Mesendoderm (in vitro differentiated cells): Measurements from ENCODE around the gene TP73.
"Not testable (repeated sequence)": the region's sequence is repeated elsewhere in the genome, so short reads cannot be mapped to it uniquely, and the experiment has no call there.

Source experiments
- DNase-seq: peaks from one replicate; pipeline ENCODE4 v3.0.0; 2013
- H2AK5ac ChIP-seq: 2 replicates; pipeline ENCODE4 v1.6.1; 2013; ENCODE audit warnings: low read length, inconsistent platforms
- H2BK120ac ChIP-seq: 2 replicates; pipeline ENCODE4 v1.6.1; 2013; ENCODE audit warnings: low read depth, mild to moderate bottlenecking, low read length, moderate library complexity, mixed read lengths
- H2BK15ac ChIP-seq: replicated peaks from 2 replicates; pipeline ENCODE4 v1.6.1; 2013; ENCODE audit warnings: low read depth, mild to moderate bottlenecking, moderate library complexity
- H2BK5ac ChIP-seq: 2 replicates; pipeline ENCODE4 v1.6.1; 2013; ENCODE audit warnings: low read length, inconsistent platforms
- H3K18ac ChIP-seq: 2 replicates; pipeline ENCODE4 v1.6.1; 2013; ENCODE audit warnings: mild to moderate bottlenecking, low read length, mixed read lengths
- H3K23ac ChIP-seq: one replicate; pipeline ENCODE4 v1.6.1; 2013; ENCODE audit warnings: low read length
- H3K27ac ChIP-seq: 2 replicates; pipeline ENCODE4 v1.5.1; 2013; ENCODE audit warnings: low read depth, mild to moderate bottlenecking, inconsistent platforms, low read length, moderate library complexity
- H3K27me3 ChIP-seq: 2 replicates; pipeline ENCODE4 v1.6.1; 2013; ENCODE audit warnings: low read length, control low read depth, mild to moderate bottlenecking, inconsistent platforms; ENCODE audit not compliant: insufficient read depth, poor library complexity
- H3K36me3 ChIP-seq: 2 replicates; pipeline ENCODE4 v1.6.1; 2013; ENCODE audit warnings: low read length, inconsistent platforms; ENCODE audit not compliant: control insufficient read depth, insufficient read depth
- H3K4ac ChIP-seq: one replicate; pipeline ENCODE4 v1.6.1; 2013; ENCODE audit warnings: low read depth, mild to moderate bottlenecking, low read length, moderate library complexity
- H3K4me1 ChIP-seq: 2 replicates; pipeline ENCODE4 v1.6.1; 2013; ENCODE audit warnings: low read depth, low read length, inconsistent platforms; ENCODE audit not compliant: control insufficient read depth
- H3K4me2 ChIP-seq: 2 replicates; pipeline ENCODE4 v1.6.1; 2013; ENCODE audit warnings: low read length
- H3K4me3 ChIP-seq: 2 replicates; pipeline ENCODE4 v1.5.1; 2013; ENCODE audit warnings: mild to moderate bottlenecking, low read length
- H3K56ac ChIP-seq: one replicate; pipeline ENCODE4 v1.6.1; 2013; ENCODE audit warnings: low read length
- H3K79me1 ChIP-seq: 2 replicates; pipeline ENCODE4 v1.6.1; 2013; ENCODE audit warnings: low read length, inconsistent platforms
- H3K79me2 ChIP-seq: 2 replicates; pipeline ENCODE4 v1.6.1; 2013; ENCODE audit warnings: mild to moderate bottlenecking, low read length; ENCODE audit not compliant: control insufficient read depth, insufficient read depth
- H3K9ac ChIP-seq: 2 replicates; pipeline ENCODE4 v1.6.1; 2013; ENCODE audit warnings: low read length, inconsistent platforms
- H4K5ac ChIP-seq: one replicate; pipeline ENCODE4 v1.6.1; 2013; ENCODE audit warnings: low read length
- H4K8ac ChIP-seq: one replicate; pipeline ENCODE4 v1.6.1; 2013; ENCODE audit warnings: low read depth, mild to moderate bottlenecking, control low read depth, low read length, moderate library complexity
- WGBS: extraction: QIAGEN DNeasy Blood & Tissue Kit; methylation state at CpG from one replicate; pipeline ENCODE4 v1.1.7; 2013; ENCODE audit warnings: low lambda C conversion rate, missing lambda C conversion rate; ENCODE audit not compliant: insufficient coverage; ENCODE audit errors: extremely low coverage; 5-methylcytosine and 5-hydroxymethylcytosine counted together

TP73 gene

DNA sequence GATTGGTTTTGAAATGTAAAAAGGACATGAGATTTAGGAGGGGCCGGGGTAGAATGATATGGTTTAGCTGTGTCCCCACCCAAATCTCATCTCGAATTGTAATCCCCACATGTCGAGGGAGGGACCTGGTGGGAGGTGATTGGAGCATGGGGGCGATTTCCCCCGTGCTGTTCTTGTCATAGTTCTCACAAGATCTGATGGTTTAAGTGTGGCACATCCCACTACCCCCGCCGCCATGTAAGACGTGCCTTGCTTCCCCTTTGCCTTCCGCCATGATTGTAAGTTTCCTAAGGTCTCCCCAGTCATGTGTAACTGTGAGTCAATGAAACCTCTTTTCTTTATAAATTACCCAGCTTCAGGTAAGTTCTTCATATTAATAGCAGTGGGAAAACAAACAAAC, 30.2 kb upstream of the TP73 start:
- H4K5ac ChIP-seq, result not testable (repeated sequence)

DNA sequence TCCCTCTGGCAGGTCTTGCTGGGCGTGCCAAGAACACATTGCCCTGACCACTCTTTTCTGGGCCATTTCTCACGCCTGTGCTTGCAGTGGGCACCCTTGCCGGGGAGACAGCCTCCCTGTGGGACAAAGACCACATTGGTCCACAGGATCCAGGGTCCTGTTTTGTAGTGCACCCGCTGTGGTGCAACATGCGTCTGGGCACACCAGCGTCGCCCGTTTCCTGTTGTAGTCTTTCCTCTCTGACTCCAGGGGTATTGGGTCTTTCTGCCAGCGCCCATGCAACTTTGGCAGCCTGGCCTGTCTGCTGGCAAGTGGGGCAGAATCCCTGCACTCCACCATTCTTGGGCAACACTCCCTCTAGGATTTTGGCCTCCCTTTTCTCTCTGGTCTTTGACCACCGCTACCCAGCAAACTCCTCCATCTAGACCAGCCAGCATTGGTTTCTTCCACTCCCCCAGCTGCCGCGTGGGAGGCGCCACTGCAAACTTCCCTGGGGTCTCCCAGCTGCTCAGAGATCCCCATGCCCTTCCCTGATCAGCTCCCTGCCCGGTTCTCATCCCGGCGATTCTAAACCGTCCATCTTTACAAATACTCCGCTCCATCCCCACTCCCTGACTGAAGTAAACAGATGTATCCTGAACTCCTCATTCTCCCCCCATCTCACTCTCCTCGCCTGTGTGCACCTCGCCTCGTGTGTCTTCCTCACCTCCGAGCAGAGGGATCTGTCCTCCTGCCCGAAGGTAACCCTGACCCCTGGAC, 28.7 kb upstream of the TP73 start:
- H3K23ac ChIP-seq, result no peak overlapping the region
- H2BK120ac ChIP-seq, result no peak overlapping the region
- peaks cover 6% of the 10 kb centered on the region for H3K4me1 ChIP-seq
- H3K4me3 ChIP-seq, result peak overlapping the region; percentile 83
- peak; percentile 11 for DNase-seq
- H4K8ac ChIP-seq, result no peak overlapping the region
- H3K36me3 ChIP-seq, result no peaks in the 10 kb centered on the region
- no peak overlapping the region for H3K4ac ChIP-seq
- H2BK15ac ChIP-seq, result no peak overlapping the region
- no peak overlapping the region for H2BK5ac ChIP-seq
- H3K27me3 ChIP-seq, result no peaks in the 10 kb centered on the region
- H4K5ac ChIP-seq, result no peak overlapping the region
- H3K79me1 ChIP-seq, result peaks cover 3% of the 10 kb centered on the region
- peak overlapping the region; percentile 84 for H3K9ac ChIP-seq
- no peak overlapping the region for H3K27ac ChIP-seq
- no CpG with 5 or more reads among the region's 23 CpGs for WGBS
- H3K18ac ChIP-seq, result no peak overlapping the region
- H3K56ac ChIP-seq, result peak overlapping the region; percentile 91
- peak overlapping the region; percentile 96 for H3K4me2 ChIP-seq
- H2AK5ac ChIP-seq, result no peak overlapping the region
- no peaks in the 10 kb centered on the region for H3K79me2 ChIP-seq

More for the DNA sequence above, 30.2 kb upstream of the TP73 start:
- not testable (repeated sequence) for H3K4me1 ChIP-seq, H3K56ac ChIP-seq, H3K9ac ChIP-seq, H3K27me3 ChIP-seq, DNase-seq, H3K79me1 ChIP-seq, H3K18ac ChIP-seq, H3K27ac ChIP-seq, H2BK5ac ChIP-seq, H3K4me2 ChIP-seq, H3K4ac ChIP-seq, H2AK5ac ChIP-seq, H3K36me3 ChIP-seq, H3K79me2 ChIP-seq, H3K4me3 ChIP-seq, H2BK15ac ChIP-seq, H2BK120ac ChIP-seq, H3K23ac ChIP-seq, H4K8ac ChIP-seq
- WGBS, result no CpG with 5 or more reads among the region's 9 CpGs

- no peak within 1 kb of the TSS for H3K4ac ChIP-seq
- no peak within 1 kb of the TSS for H4K5ac ChIP-seq
- H3K36me3 ChIP-seq, result no peaks in the 10 kb centered on the region
- H4K8ac ChIP-seq, result no peak within 1 kb of the TSS
- H3K79me2 ChIP-seq, result no peaks in the 10 kb centered on the region
- peak within 1 kb of the TSS; percentile 96 for H3K4me2 ChIP-seq
- peak within 1 kb of the TSS; percentile 85 for H3K9ac ChIP-seq
- H2BK120ac ChIP-seq, result no peak within 1 kb of the TSS
- H3K23ac ChIP-seq, result peak within 1 kb of the TSS; percentile 24
- peak; percentile 98 for DNase-seq
- no CpG with 5 or more reads among the region's 108 CpGs for WGBS
- H3K4me1 ChIP-seq, result peaks cover 3% of the 10 kb centered on the region
- H3K18ac ChIP-seq, result peak within 1 kb of the TSS; percentile 33
- no peak within 1 kb of the TSS for H3K27ac ChIP-seq
- H2BK5ac ChIP-seq, result no peak within 1 kb of the TSS
- no peak within 1 kb of the TSS for H2BK15ac ChIP-seq
- peak within 1 kb of the TSS; percentile 83 for H3K4me3 ChIP-seq
- H3K27me3 ChIP-seq, result no peaks in the 10 kb centered on the region
- H3K56ac ChIP-seq, result peak within 1 kb of the TSS; percentile 91
- no peak within 1 kb of the TSS for H2AK5ac ChIP-seq
- H3K79me1 ChIP-seq, result peaks cover 3% of the 10 kb centered on the region
Observed at GRCh38 chr1:3624200-3625136, 27.8 kb upstream of the TP73 start, which contains the start of gene TPRG1L. Gene TPRG1L (plus strand): TSS chr1:3625015. CDS start chr1:3625073, 58 bp downstream.

GRCh38 chr1:3625151-3625907, 27.0 kb upstream of the TP73 start:
- Histone ChIP-seq H3K79me2 (no peaks in the 10 kb centered on the region), H2BK120ac (no peak overlapping the region), H3K36me3 (no peaks in the 10 kb centered on the region), H3K79me1 (peaks cover 3% of the 10 kb centered on the region), H3K23ac (peak overlapping the region; percentile 24), H3K27me3 (no peaks in the 10 kb centered on the region), H3K4me3 (peak overlapping the region; percentile 68), H3K56ac (peak overlapping the region; percentile 84), H3K4ac (no peak overlapping the region), H3K4me2 (peak overlapping the region; percentile 81), H3K18ac (peak overlapping the region; percentile 33), H4K8ac (no peak overlapping the region), H4K5ac (no peak overlapping the region), H2AK5ac (no peak overlapping the region), H3K9ac (peak overlapping the region; percentile 85), H2BK5ac (no peak overlapping the region), H2BK15ac (no peak overlapping the region), H3K4me1 (peaks cover 3% of the 10 kb centered on the region), H3K27ac (no peak overlapping the region)
- no CpG with 5 or more reads among the region's 71 CpGs for WGBS
- DNase-seq, result peak; percentile 75

DNA sequence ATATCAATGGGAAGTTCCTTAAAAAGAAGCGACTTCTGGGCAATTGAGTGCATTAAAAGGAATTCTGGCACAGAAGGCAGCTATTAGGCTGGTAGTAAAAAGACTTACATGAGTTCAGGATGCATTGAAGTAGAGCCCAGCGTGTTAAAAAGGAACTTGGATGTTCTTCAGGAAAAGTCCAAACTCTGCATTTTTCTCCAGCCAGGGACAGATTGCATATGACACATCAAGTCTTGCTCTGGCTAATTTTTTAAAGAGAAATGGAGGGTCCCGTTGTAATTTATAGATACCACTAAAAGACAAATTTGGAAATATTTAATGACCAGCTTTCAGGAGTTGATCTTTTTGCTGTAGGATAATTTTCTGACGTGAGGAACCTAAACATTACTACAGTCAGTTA, 26.3 kb upstream of the TP73 start:
- no peak for DNase-seq
- Histone ChIP-seq H3K4me3 (no peak overlapping the region), H4K5ac (no peak overlapping the region), H2BK15ac (no peak overlapping the region), H3K23ac (no peak overlapping the region), H2BK5ac (no peak overlapping the region), H3K79me1 (peaks cover 3% of the 10 kb centered on the region), H3K9ac (peak overlapping the region; percentile 85), H3K27me3 (no peaks in the 10 kb centered on the region), H3K4me1 (peaks cover 3% of the 10 kb centered on the region), H2AK5ac (no peak overlapping the region), H3K18ac (no peak overlapping the region), H3K56ac (no peak overlapping the region), H3K4me2 (no peak overlapping the region), H3K79me2 (no peaks in the 10 kb centered on the region), H3K36me3 (no peaks in the 10 kb centered on the region), H4K8ac (no peak overlapping the region), H3K4ac (no peak overlapping the region), H3K27ac (no peak overlapping the region), H2BK120ac (no peak overlapping the region)
- no CpG with 5 or more reads among the region's 4 CpGs for WGBS
